RWPE2 (cell line): ENCODE measurements around the gene CES3.

Experiments used
- ATAC-seq: fragments of 200-7000 bp; cut with Tn5 transposase; 3 replicates; pipeline ENCODE4 v1.9.1; 2021; ENCODE audit warnings: low read depth
- DNase-seq: peaks from one replicate; pipeline ENCODE4 v3.0.0-alpha.2; 2020; ENCODE audit warnings: low spot score
- H3K27ac ChIP-seq: fragments of 450-650 bp; 2 replicates; pipeline ENCODE4 v1.5.1; 2017; ENCODE audit warnings: mild to moderate bottlenecking; ENCODE audit not compliant: poor library complexity, severe bottlenecking
- H3K27me3 ChIP-seq: fragments of 250-450 bp; sonication (Bioruptor Pico); 2 replicates; pipeline ENCODE4 v1.5.1; 2021; ENCODE audit warnings: mild to moderate bottlenecking, moderate library complexity; ENCODE audit not compliant: insufficient read depth, poor library complexity, severe bottlenecking
- H3K36me3 ChIP-seq: fragments of 250-450 bp; sonication (Bioruptor Pico); 2 replicates; pipeline ENCODE4 v1.5.1; 2020; ENCODE audit warnings: low read depth, mild to moderate bottlenecking, moderate library complexity
- H3K4me1 ChIP-seq: fragments of 250-450 bp; sonication (Bioruptor Pico); 2 replicates; pipeline ENCODE4 v1.5.1; 2021; ENCODE audit warnings: mild to moderate bottlenecking, moderate library complexity; ENCODE audit not compliant: insufficient read depth, poor library complexity, severe bottlenecking
- H3K4me3 ChIP-seq: fragments of 250-450 bp; sonication (Bioruptor Pico); 2 replicates; pipeline ENCODE4 v1.5.1; 2021; ENCODE audit warnings: mild to moderate bottlenecking, moderate library complexity; ENCODE audit not compliant: severe bottlenecking
- H3K9me3 ChIP-seq: fragments of 250-450 bp; sonication (Bioruptor Pico); 2 replicates; pipeline ENCODE4 v1.5.1; 2021; ENCODE audit warnings: mild to moderate bottlenecking, moderate library complexity; ENCODE audit not compliant: severe bottlenecking
- TF ChIP-seq, protein P1 (sequence below): fragments of 450-650 bp; IDR thresholded peaks from one replicate; pipeline ENCODE4 v1.5.1; 2017; ENCODE audit warnings: mild to moderate bottlenecking, moderate library complexity; ENCODE audit not compliant: poor library complexity, severe bottlenecking

CES3 gene

DNA sequence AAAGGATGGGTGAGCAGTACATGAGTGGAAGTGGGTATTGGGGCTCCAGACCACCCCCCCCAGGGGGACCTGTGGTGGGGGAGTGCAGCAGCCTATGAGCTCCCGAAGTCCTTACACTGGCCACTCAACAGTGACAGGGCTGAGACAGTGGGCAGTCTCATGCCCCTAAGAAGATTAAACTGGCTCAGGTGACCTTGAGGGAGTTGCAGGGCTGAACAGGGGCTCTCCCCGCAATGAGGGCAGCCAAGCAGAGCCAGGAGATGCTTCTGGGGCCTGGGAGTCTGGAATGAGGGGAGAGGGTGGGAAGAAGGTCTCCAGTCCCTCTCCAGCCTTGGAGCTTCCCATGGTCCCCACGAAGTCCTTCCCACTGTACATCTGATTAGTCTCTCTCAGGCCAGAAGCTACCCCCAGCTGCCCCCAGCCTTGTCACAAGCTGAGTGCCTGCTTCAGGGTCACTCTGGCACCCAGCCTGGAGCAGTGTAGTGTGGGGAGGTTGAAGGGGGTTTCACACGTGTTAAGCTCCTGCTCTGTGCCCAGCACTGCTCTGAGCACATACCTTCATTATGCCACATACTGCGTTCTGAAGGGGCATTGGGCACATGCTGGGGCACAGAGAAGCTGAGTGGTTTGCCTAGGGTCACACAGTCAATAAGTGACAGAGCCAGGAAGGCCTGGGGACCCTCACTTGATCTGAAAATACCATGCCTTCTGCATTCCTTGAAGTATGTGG is 41.3 kb upstream of the CES3 start:
- DNase-seq (no peak), ATAC-seq (no peak)
- no peak overlapping the region for H3K4me3 ChIP-seq
- TF ChIP-seq, protein P1, sequence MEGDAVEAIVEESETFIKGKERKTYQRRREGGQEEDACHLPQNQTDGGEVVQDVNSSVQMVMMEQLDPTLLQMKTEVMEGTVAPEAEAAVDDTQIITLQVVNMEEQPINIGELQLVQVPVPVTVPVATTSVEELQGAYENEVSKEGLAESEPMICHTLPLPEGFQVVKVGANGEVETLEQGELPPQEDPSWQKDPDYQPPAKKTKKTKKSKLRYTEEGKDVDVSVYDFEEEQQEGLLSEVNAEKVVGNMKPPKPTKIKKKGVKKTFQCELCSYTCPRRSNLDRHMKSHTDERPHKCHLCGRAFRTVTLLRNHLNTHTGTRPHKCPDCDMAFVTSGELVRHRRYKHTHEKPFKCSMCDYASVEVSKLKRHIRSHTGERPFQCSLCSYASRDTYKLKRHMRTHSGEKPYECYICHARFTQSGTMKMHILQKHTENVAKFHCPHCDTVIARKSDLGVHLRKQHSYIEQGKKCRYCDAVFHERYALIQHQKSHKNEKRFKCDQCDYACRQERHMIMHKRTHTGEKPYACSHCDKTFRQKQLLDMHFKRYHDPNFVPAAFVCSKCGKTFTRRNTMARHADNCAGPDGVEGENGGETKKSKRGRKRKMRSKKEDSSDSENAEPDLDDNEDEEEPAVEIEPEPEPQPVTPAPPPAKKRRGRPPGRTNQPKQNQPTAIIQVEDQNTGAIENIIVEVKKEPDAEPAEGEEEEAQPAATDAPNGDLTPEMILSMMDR = no peak
- no peaks in the 10 kb centered on the region for H3K4me1 ChIP-seq
- no peaks in the 10 kb centered on the region for H3K36me3 ChIP-seq
- H3K27ac ChIP-seq = no peak overlapping the region
- H3K9me3 ChIP-seq = no peaks in the 10 kb centered on the region
- H3K27me3 ChIP-seq = peaks cover 7% of the 10 kb centered on the region

DNA sequence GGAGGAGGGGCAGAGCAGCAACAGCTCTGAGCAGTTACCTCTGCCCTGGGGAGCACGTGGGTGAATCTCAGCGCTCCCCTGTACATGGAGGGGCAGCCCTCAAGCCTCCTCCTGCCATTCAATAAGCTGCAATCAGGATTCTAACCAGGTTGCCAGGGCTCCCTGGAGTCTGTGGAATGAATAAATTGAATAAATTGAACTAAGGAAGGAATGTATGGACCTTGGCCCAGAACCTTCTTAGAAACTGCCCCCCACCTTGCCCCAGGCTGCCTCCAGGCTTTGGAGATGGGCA is 40.8 kb upstream of the CES3 start:
- no peaks in the 10 kb centered on the region for H3K4me1 ChIP-seq
- TF ChIP-seq, protein P1 = no peak
- no peak for ATAC-seq
- H3K27ac ChIP-seq = no peak overlapping the region
- no peaks in the 10 kb centered on the region for H3K9me3 ChIP-seq
- DNase-seq = no peak
- H3K4me3 ChIP-seq = no peak overlapping the region
- no peaks in the 10 kb centered on the region for H3K36me3 ChIP-seq
- peaks cover 11% of the 10 kb centered on the region for H3K27me3 ChIP-seq

DNA sequence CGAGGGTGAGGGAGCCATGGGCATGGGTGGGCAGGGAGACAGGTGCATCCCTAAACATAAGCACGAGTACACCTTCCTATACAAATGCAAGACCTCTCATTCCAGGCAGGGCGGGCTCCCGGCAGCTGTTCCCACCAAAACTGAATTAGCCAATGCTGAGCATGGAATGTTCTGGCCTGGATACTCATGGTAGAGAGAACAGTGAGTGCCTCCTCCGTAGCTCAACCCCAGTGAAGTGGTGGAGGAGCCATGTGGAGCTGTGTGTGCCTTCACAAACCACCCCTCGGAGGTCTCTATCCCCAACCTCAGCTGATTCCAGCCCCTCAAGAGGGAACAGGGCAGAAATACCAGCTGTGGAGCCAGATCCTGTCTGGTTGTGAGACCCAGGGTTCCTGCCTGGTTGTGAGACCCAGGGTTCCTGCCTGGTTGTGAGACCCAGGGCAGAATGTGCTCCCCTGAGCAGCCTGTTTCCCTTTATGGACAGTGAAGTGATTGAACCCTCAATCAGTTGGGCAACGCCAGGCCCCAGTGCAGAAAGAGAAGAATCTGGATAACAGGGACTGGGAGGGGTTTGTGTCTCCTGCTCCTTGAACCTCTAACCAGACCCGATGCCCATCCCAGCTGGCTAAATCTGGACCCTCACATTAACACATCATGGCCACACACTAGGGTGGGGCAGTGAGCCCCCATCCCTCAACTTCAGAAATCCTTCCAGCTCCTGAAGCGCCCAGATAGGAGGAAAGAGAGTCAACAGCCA is 40.0 kb upstream of the CES3 start:
- DNase-seq (no peak), ATAC-seq (no peak; the same call in 2 of the 3 replicates)
- H3K27ac ChIP-seq = no peak overlapping the region
- H3K9me3 ChIP-seq = no peaks in the 10 kb centered on the region
- no peaks in the 10 kb centered on the region for H3K36me3 ChIP-seq
- H3K27me3 ChIP-seq = peaks cover 20% of the 10 kb centered on the region
- TF ChIP-seq, protein P1 = no peak
- H3K4me3 ChIP-seq = no peak overlapping the region
- H3K4me1 ChIP-seq = no peaks in the 10 kb centered on the region

DNA sequence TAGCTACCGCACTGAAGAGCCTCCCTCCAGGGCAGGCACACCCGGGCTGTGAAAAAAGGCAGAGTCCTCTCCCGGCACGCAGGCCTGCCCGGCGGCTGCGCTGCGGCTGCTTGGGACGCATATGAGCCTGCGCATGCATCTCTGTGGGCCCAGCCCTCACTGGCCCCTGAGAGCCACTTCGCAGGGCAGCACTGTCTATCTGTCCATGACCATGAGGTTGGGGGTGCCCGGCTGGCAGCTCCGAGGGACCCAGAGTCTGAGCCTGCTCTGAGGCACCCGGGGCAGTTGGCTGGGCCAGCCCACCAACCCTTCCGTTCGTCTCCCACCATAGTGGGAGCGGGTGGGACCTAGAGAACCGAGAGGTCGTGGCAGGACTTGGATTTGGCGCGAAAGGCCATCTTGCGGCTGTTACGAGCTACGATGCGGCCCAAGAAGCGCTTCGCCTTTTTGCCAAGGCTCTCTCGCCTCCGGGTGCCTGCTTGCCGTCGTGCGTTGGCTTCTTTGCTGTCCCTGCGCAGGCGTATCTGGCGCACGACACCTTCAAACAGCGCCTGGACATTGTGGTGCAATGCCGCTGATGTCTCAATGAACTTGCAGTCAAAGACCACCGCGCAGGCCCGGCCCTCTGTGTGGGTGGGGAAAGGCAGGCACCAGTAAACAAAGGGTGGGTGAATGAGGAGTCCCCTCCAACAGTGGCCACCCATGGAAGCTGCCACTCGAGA is 39.2 kb upstream of the CES3 start:
- TF ChIP-seq, protein P1 = no peak
- no peak for DNase-seq
- Histone ChIP-seq H3K27ac (no peak overlapping the region), H3K4me1 (peaks cover under 1% of the 10 kb centered on the region), H3K4me3 (no peak overlapping the region), H3K36me3 (no peaks in the 10 kb centered on the region), H3K9me3 (no peaks in the 10 kb centered on the region), H3K27me3 (peaks cover 20% of the 10 kb centered on the region)
- ATAC-seq = no peak
